Right lobe of liver (tissue), 6 donors: ENCODE data around the gene OGFOD3. TPM values are rescaled to one million over a fixed set of nuclear protein-coding genes. Genes with fewer than 3 reads are reported as not detected.
"Not testable (repeated sequence)": the region's sequence is repeated elsewhere in the genome, so short reads cannot be mapped to it uniquely, and the experiment has no call there.

Source experiments
- ATAC-seq, 4 donors: fragments of 200-7000 bp; cut with Tn5 transposase; one replicate each; pipeline ENCODE4 v1.9.1; 2020; ENCODE audit warnings: mild to moderate bottlenecking in 4 of 4, moderate library complexity in 4 of 4
- DNase-seq, 3 donors: peaks; one replicate each; pipeline ENCODE4 v3.0.0-alpha.2; 2020
- H3K27ac ChIP-seq, 3 donors: fragments of 200-600 bp; one replicate each; pipeline ENCODE4 v1.8.0; 2022
- H3K27me3 ChIP-seq, 2 donors: fragments of 200-600 bp; one replicate each; pipeline ENCODE4 v1.8.0; 2022
- H3K36me3 ChIP-seq, 4 donors: fragments of 200-600 bp; sonication (generic) in 1 of 4; one replicate each; pipeline versions ENCODE4 v1.5.1 to v1.8.0; 2017 to 2022; ENCODE audit warnings: control low read depth in 1 of 4
- H3K4me1 ChIP-seq, 4 donors: fragments of 200-600 bp; sonication (generic) in 1 of 4; one replicate each; pipeline versions ENCODE4 v1.5.1 to v1.8.0; 2017 to 2022; ENCODE audit warnings: control low read depth in 1 of 4
- H3K4me3 ChIP-seq, 3 donors: fragments of 200-600 bp; one replicate each; pipeline ENCODE4 v1.8.0; 2022
- H3K9me3 ChIP-seq, 4 donors: fragments of 200-600 bp; sonication (generic) in 1 of 4; one replicate each; pipeline versions ENCODE4 v1.5.1 to v1.8.0; 2017 to 2022; ENCODE audit warnings: control low read depth in 1 of 4
- POLR2A ChIP-seq: fragments of 450-650 bp; IDR thresholded peaks from one replicate; pipeline ENCODE4 v1.6.1; 2017; ENCODE audit warnings: antibody characterized with exemption, mild to moderate bottlenecking
- WGBS: methylation state at CpG from one replicate; pipeline ENCODE4 v1.1.6; 2018; ENCODE audit warnings: low coverage, low lambda C conversion rate; ENCODE audit not compliant: insufficient coverage; ENCODE audit errors: missing lambda C conversion rate; 5-methylcytosine and 5-hydroxymethylcytosine counted together
- intact Hi-C, 2 donors: fragments of 100-400 bp; cut with DNase I; formaldehyde crosslinking; loops; one replicate each; pipeline versions ENCODE4 v1.11.2 to v1.14.1; 2022
- total RNA-seq, 6 experiments: library from RNA; depleted of rRNA in 2 of 6; stranded (reverse); fragments of >200 nt in 2 of 6; fragmentation: NEBNext Ultra II Directional in 3 of 6; extraction: Animal tissue kit (Norgen Biotek cat#: 25700) in 3 of 6; gene quantifications; one replicate each; pipeline versions ENCODE4 v1.1.0 to v1.2.4, GENCODE V29; 2016 to 2023
- TF ChIP-seq, protein P1 (sequence below), 4 donors: fragments of 200-600 bp in 3 of 4; fragments of 450-650 bp in 1 of 4; IDR thresholded peaks; one replicate each; pipeline versions ENCODE4 v1.5.1 to v1.8.0; 2016 to 2022; ENCODE audit warnings: antibody characterized with exemption in 4 of 4, mild to moderate bottlenecking in 2 of 4
- donor health status: DM: no; HTN: yes; CAD: no.
- donor health status: DM: no; HTN: no; CAD: no.
- donor health status: DM: no; HTN: no; CAD: no.
- donor health status: DM: no; HTN: yes; CAD: no.
- donor health status: DM: no; HTN: yes; CAD: no.

Gene OGFOD3
- total RNA-seq, 6 experiments from 2014 or later, result 13.5 to 23.4 (median 16.2) TPM

DNA sequence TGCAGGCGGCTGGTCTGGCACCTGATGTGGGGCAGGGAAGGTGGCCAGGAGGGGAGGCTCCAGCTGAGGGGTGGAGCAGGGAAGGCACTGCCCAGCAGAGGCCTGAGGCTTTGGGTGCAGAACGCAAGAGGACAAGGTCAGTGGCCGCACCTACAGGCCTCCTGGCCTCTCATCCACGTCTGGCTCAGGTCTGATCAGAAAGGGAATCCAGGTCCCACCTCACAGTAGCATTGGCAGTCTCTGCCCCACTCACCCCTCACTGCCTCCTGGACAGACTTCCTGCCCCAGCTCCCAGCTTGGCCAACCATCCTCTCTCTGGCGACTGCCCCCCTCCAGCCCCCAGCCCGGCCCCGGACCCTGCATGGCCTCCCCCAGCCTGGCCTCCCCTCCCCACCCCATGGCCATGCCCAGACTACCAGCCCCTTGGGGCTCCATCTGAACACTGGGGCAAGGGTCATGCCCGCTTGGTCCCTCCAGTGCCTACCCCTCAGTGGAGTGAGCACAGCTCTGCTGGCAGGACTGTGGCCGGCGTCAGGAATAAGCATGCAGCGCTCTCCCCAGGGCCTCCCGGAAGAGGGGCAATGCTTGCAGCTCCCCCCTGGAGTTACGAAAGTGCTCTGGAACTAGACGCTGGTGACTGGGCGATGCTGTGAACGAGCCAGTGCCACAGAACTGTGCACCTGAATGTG, 42.2 kb downstream of the OGFOD3 start:
- no peak for TF ChIP-seq POLR2A
- TF ChIP-seq, protein P1, sequence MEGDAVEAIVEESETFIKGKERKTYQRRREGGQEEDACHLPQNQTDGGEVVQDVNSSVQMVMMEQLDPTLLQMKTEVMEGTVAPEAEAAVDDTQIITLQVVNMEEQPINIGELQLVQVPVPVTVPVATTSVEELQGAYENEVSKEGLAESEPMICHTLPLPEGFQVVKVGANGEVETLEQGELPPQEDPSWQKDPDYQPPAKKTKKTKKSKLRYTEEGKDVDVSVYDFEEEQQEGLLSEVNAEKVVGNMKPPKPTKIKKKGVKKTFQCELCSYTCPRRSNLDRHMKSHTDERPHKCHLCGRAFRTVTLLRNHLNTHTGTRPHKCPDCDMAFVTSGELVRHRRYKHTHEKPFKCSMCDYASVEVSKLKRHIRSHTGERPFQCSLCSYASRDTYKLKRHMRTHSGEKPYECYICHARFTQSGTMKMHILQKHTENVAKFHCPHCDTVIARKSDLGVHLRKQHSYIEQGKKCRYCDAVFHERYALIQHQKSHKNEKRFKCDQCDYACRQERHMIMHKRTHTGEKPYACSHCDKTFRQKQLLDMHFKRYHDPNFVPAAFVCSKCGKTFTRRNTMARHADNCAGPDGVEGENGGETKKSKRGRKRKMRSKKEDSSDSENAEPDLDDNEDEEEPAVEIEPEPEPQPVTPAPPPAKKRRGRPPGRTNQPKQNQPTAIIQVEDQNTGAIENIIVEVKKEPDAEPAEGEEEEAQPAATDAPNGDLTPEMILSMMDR (IDR thresholded peaks at IDR 0.05), result no peak
- H3K27ac ChIP-seq, result no peak overlapping the region
- H3K9me3 ChIP-seq, result no peaks in the 10 kb centered on the region
- ATAC-seq, result peak; percentile 59 to 90 (median 74)
- WGBS, result 0% methylated on average over 1 of the region's 16 CpGs
- intact Hi-C loops, result no loop called here
- peak in 2 of 3 donors; percentile 71 to 83 for DNase-seq
- H3K4me1 ChIP-seq, result peaks cover 0 to 4% (median 0%) of the 10 kb centered on the region in 4 donors
- no peaks in the 10 kb centered on the region for H3K36me3 ChIP-seq
- H3K4me3 ChIP-seq, result no peak overlapping the region
- peaks cover 0 to 2% of the 10 kb centered on the region in 2 donors for H3K27me3 ChIP-seq

GRCh38 chr17:82375359-82376041, 42.9 kb downstream of the OGFOD3 start:
- Histone ChIP-seq H3K4me3 (no peak overlapping the region), H3K27me3 (peaks cover 0 to 6% of the 10 kb centered on the region in 2 donors), H3K27ac (no peak overlapping the region), H3K36me3 (no peaks in the 10 kb centered on the region), H3K4me1 (peaks cover 0 to 11% (median 0%) of the 10 kb centered on the region in 4 donors), H3K9me3 (no peaks in the 10 kb centered on the region)
- no peak for ATAC-seq
- intact Hi-C loops, result no loop called here
- TF ChIP-seq, protein P1 (IDR thresholded peaks at IDR 0.05), result no peak
- no peak for TF ChIP-seq POLR2A
- whole genome bisulfite sequencing, result 89% methylated on average over 5 of the region's 46 CpGs
- peak in 1 of 3 donors; percentile 44 for DNase-seq

DNA sequence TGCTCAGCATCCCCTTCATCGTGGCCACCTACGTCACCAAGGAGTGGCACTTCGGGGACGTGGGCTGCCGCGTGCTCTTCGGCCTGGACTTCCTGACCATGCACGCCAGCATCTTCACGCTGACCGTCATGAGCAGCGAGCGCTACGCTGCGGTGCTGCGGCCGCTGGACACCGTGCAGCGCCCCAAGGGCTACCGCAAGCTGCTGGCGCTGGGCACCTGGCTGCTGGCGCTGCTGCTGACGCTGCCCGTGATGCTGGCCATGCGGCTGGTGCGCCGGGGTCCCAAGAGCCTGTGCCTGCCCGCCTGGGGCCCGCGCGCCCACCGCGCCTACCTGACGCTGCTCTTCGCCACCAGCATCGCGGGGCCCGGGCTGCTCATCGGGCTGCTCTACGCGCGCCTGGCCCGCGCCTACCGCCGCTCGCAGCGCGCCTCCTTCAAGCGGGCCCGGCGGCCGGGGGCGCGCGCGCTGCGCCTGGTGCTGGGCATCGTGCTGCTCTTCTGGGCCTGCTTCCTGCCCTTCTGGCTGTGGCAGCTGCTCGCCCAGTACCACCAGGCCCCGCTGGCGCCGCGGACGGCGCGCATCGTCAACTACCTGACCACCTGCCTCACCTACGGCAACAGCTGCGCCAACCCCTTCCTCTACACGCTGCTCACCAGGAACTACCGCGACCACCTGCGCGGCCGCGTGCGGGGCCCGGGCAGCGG, 43.6 kb downstream of the OGFOD3 start:
- intact Hi-C loops, result no loop called here
- Histone ChIP-seq H3K27ac (no peak overlapping the region), H3K4me1 (peaks cover 0 to 16% (median 0%) of the 10 kb centered on the region in 4 donors), H3K4me3 (no peak overlapping the region), H3K27me3 (peaks cover 6% of the 10 kb centered on the region in 2 donors), H3K36me3 (no peaks in the 10 kb centered on the region), H3K9me3 (no peaks in the 10 kb centered on the region)
- DNase-seq, result no peak
- TF ChIP-seq, protein P1 (IDR thresholded peaks at IDR 0.05), result no peak
- TF ChIP-seq POLR2A, result no peak
- no peak for ATAC-seq
- no CpG with 5 or more reads among the region's 79 CpGs for WGBS

DNA sequence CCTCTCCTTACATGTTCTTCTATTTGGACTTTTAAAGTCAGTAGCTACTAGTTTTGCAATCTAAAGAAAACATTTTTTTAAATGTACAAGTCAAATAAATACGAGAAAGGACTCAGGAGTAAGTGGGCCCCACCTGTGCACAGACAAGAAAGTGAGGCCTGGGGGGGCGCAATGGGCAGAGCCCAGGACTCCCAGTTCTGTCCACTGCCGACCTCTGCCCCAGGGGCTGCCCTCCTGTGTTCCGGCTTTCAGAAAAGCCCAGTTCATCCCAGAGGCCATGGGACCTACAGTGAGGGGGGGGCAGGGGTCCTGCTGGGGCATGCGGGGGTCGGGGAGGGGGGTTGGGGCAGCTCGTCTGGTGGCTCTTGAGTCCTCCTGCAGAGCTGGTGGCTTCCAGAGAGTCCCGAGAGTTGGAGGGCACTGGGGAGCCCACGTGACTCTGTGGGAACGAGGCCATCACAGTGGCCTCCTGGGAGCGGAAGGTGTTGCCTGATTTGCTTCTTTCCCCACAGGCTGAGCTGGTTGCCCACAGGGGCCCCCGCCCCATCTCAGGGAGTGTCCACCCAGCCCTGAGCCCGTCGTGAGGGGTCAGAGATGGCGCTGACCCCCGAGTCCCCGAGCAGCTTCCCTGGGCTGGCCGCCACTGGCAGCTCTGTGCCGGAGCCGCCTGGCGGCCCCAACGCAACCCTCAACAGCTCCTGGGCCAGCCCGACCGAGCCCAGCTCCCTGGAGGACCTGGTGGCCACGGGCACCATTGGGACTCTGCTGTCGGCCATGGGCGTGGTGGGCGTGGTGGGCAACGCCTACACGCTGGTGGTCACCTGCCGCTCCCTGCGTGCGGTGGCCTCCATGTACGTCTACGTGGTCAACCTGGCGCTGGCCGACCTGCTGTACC, 44.4 kb downstream of the OGFOD3 start:
- no peaks in the 10 kb centered on the region for H3K9me3 ChIP-seq
- DNase-seq (peak in 1 of 3 donors; percentile 11), ATAC-seq (no peak)
- 48% methylated on average over 6 of the region's 37 CpGs for WGBS
- intact Hi-C loops, result no loop called here
- H3K27me3 ChIP-seq, result peaks cover 6 to 7% of the 10 kb centered on the region in 2 donors
- H3K4me1 ChIP-seq, result peaks cover 0 to 16% (median 0%) of the 10 kb centered on the region in 4 donors
- TF ChIP-seq, protein P1 (IDR thresholded peaks at IDR 0.05), result no peak
- TF ChIP-seq POLR2A, result no peak
- no peak overlapping the region for H3K4me3 ChIP-seq
- H3K27ac ChIP-seq, result no peak overlapping the region
- H3K36me3 ChIP-seq, result no peaks in the 10 kb centered on the region

DNA sequence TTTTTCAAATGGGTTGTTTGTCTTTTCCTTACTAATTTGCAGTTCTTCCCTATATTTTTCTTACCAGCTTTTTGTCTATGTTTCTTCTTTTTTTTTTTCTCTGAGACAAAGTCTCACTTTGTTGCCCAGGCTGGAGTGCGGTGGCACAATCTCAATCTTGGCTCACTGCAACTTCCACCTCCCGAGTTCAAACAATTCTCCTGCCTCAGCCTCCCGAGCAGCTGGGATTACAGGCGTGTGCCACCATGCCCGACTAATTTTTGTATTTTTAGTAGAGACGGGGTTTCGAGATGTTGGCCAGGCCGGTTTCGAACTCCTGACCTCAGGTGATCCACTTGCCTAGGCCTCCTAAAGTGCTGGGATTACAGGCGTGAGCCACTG, 45.3 kb downstream of the OGFOD3 start:
- WGBS, result 74% methylated on average over 5 of the region's 10 CpGs
- H3K4me3 ChIP-seq, ATAC-seq, H3K27me3 ChIP-seq, H3K9me3 ChIP-seq, intact Hi-C loops, H3K36me3 ChIP-seq, H3K27ac ChIP-seq: not testable (repeated sequence)
- DNase-seq, result peak in 1 of 3 donors; percentile 8
- H3K4me1 ChIP-seq, result peaks cover 0 to 16% (median 0%) of the 10 kb centered on the region in 4 donors
